NT2/D1 (cell line): ENCODE results near the gene P4HB.

Experiments
- DNase-seq: peaks from one replicate; pipeline ENCODE4 v3.0.0-alpha.2; 2011; ENCODE audit warnings: low read depth, low spot score
- H3K27me3 ChIP-seq: 2 replicates; pipeline ENCODE4 v1.6.0; 2011; ENCODE audit warnings: mild to moderate bottlenecking; ENCODE audit not compliant: insufficient read length, insufficient read depth
- H3K36me3 ChIP-seq: 2 replicates; pipeline ENCODE4 v1.6.1; 2011; ENCODE audit warnings: mild to moderate bottlenecking, low read length, mixed read lengths; ENCODE audit not compliant: insufficient read depth, insufficient read length
- H3K4me1 ChIP-seq: 2 replicates; pipeline ENCODE4 v1.5.1; 2011; ENCODE audit not compliant: insufficient read depth, insufficient read length
- H3K4me3 ChIP-seq: 2 replicates; pipeline ENCODE4 v1.5.1; 2011; ENCODE audit warnings: low read depth; ENCODE audit not compliant: insufficient read length
- H3K9ac ChIP-seq: 2 replicates; pipeline ENCODE4 v1.6.0; 2011; ENCODE audit warnings: low read depth; ENCODE audit not compliant: insufficient read length
- H3K9me3 ChIP-seq: 2 replicates; pipeline ENCODE4 v1.5.1; 2011; ENCODE audit warnings: mild to moderate bottlenecking, low read length; ENCODE audit not compliant: insufficient read depth
- SUZ12 ChIP-seq: IDR thresholded peaks from 2 replicates; pipeline ENCODE4 v1.6.1; 2011; ENCODE audit not compliant: insufficient read length, insufficient read depth; ENCODE audit errors: extremely low read depth
- YY1 ChIP-seq: IDR thresholded peaks from 2 replicates; pipeline ENCODE4 v1.6.1; 2011; ENCODE audit not compliant: insufficient read length, insufficient read depth
- ZNF274 ChIP-seq: IDR thresholded peaks from 2 replicates; pipeline ENCODE4 v1.6.1; 2011; ENCODE audit warnings: mild to moderate bottlenecking, low read depth, low read length

Gene P4HB

DNA sequence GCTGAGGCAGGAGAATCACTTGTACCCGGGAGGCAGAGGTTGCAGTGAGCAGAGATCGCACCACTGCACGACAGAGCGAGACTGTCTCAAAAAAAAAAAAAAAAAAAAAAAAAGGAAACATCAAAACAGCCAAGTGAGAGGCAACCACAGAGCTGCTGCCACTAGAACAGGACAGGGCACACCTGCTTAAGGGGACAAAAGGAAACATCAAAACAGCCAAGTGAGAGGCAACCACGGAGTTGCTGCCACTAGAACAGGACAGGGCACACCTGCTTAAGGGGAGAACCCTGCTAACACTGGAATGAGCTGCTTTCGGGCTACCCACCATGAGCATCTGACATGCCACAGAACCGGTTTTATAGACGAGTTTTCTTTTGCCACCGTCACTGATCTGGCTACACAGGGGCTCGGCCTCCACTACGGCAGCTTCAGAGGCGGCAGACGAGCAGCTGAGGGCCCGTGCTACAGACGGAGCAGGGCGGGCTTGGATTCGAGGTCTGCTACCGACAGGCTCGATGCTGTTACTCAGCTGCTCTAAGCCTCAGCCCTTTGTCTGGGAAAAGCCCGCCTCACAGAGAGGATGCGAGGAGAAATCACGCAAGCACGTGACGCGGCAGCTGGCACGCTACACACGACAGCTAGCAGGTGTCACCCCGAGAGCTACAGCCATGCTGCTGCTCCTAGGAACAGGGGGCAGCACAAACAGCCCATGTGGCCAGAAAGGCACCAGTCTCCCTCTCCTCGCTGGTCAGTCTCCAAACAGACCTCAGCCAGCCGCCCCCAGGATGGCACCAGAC, 2.0 kb downstream of the P4HB start:
- TF ChIP-seq YY1, result no peak
- TF ChIP-seq SUZ12, result no peak
- no peak for TF ChIP-seq ZNF274
- Histone ChIP-seq H3K4me3 (peak overlapping the region; percentile 79), H3K36me3 (peaks cover 74% of the 10 kb centered on the region), H3K9me3 (no peaks in the 10 kb centered on the region), H3K9ac (peak overlapping the region; percentile 82), H3K4me1 (peaks cover 15% of the 10 kb centered on the region), H3K27me3 (no peaks in the 10 kb centered on the region)
- DNase-seq, result no peak

DNA sequence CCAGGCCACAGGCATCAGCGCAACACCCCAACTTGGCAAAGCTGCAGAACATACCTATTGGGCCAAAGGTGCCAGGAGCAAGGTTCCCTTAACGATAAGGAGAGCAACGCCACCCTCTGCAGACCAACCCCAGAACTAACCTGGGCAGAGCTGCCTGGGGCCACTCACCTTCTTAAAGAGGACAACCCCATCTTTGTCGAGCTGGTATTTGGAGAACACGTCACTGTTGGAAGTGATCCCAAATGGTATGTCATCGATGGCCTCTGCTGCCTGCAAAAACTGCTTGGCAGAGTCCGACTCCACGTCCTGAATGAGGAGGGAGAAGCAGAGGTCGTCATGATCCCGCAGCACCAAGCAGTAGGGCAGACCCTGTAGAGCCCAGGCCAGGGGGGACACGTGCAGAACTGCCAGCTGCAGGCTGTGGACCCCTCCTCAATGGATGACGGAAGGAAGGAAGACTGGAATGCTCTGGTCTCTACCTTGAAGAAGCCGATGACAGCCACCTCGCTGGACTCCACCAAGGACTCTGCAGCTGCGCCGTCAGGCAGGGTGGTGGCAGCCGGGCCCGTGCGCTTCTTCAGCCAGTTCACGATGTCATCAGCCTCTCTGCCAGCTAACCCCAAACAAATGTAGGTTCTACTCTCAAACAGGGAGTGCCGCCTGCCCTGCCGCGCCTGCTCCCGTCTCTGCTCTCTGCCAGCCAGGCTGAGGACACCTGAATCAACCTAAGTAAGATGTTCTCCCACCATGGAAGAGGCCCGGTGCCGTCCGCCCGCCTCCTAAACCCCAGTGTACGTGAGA, 5.2 kb downstream of the P4HB start:
- no peak overlapping the region for H3K9ac ChIP-seq
- H3K4me3 ChIP-seq, result no peak overlapping the region
- no peaks in the 10 kb centered on the region for H3K9me3 ChIP-seq
- no peak for TF ChIP-seq SUZ12
- TF ChIP-seq ZNF274, result no peak
- no peak for TF ChIP-seq YY1
- H3K4me1 ChIP-seq, result peaks cover 17% of the 10 kb centered on the region
- no peaks in the 10 kb centered on the region for H3K27me3 ChIP-seq
- DNase-seq, result no peak
- peaks cover 91% of the 10 kb centered on the region for H3K36me3 ChIP-seq

DNA sequence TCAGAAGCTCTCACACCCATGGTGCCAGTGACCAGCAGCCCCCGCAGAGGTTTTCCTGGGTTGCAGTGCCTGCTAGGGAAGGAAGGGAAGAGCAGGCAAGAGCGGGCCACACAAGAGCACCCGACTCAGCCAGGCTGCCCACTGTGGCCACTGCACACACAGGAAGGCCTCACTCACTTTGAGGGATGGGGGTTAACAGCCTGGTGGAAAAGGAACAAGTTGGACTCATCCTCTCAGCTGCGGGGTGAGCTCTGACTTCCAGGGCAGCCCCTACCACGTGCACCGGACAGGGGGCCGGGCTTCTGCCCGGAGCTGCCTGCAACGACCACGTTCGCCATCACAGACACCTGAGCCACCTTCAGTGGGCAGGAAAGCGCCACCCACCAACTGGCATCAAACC, 8.1 kb downstream of the P4HB start:
- no peak overlapping the region for H3K9ac ChIP-seq

DNA sequence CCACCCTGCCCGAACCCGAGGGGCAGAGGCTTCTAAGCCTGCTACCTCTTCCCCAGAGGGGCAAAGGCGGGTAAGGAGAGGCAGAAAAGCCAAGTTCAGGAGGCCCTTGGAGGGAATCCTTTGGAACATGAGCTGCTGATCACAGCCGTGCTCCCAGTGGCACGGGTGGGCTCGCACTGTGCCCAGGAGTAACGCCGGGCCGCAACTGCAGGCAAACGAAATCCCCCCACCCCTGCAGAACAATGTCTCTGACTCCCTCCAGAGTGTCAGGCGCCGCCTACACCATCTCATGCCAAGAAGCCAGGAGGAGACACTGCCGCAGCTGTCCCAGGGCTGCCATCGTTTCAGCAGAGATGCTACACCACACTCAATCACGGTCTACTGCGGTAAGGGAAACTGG, 8.9 kb downstream of the P4HB start:
- H3K4me1 ChIP-seq, result peaks cover 4% of the 10 kb centered on the region
- H3K36me3 ChIP-seq, result peaks cover 81% of the 10 kb centered on the region
- H3K9ac ChIP-seq, result no peak overlapping the region
- no peaks in the 10 kb centered on the region for H3K9me3 ChIP-seq
- H3K4me3 ChIP-seq, result no peak overlapping the region
- H3K27me3 ChIP-seq, result no peaks in the 10 kb centered on the region
- TF ChIP-seq ZNF274 (no peak), SUZ12 (no peak), YY1 (no peak)
- no peak for DNase-seq

More for the DNA sequence above, 8.1 kb downstream of the P4HB start:
- H3K4me3 ChIP-seq, result no peak overlapping the region
- H3K9me3 ChIP-seq, result no peaks in the 10 kb centered on the region
- no peaks in the 10 kb centered on the region for H3K27me3 ChIP-seq
- H3K36me3 ChIP-seq, result peaks cover 80% of the 10 kb centered on the region
- TF ChIP-seq ZNF274 (no peak), YY1 (no peak), SUZ12 (no peak)
- no peak for DNase-seq
- H3K4me1 ChIP-seq, result peaks cover 4% of the 10 kb centered on the region

DNA sequence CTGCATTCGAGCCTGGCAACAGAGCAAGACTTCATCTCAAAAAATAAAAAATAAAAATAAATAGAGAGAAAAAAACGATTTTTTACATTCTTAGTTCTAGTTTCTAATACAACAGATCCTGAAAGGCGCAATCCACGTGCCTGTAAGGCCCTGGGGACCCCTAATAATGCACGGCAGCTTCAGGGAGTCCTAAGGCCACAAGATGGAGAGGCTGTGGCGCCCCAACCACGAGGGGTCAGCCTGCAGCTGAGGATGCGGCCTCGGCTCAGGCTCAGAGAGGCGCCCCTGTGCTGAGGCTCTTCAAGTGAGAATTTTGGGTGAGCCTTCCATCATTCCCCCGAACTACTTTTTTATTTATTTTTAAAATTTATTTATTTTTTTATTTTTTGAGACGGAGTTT, 10.9 kb downstream of the P4HB start:
- Histone ChIP-seq H3K27me3 (no peaks in the 10 kb centered on the region), H3K4me1 (peaks cover 5% of the 10 kb centered on the region), H3K9me3 (no peaks in the 10 kb centered on the region), H3K9ac (no peak overlapping the region), H3K4me3 (no peak overlapping the region), H3K36me3 (peaks cover 82% of the 10 kb centered on the region)
- TF ChIP-seq YY1 (no peak), ZNF274 (no peak), SUZ12 (no peak)
- no peak for DNase-seq

DNA sequence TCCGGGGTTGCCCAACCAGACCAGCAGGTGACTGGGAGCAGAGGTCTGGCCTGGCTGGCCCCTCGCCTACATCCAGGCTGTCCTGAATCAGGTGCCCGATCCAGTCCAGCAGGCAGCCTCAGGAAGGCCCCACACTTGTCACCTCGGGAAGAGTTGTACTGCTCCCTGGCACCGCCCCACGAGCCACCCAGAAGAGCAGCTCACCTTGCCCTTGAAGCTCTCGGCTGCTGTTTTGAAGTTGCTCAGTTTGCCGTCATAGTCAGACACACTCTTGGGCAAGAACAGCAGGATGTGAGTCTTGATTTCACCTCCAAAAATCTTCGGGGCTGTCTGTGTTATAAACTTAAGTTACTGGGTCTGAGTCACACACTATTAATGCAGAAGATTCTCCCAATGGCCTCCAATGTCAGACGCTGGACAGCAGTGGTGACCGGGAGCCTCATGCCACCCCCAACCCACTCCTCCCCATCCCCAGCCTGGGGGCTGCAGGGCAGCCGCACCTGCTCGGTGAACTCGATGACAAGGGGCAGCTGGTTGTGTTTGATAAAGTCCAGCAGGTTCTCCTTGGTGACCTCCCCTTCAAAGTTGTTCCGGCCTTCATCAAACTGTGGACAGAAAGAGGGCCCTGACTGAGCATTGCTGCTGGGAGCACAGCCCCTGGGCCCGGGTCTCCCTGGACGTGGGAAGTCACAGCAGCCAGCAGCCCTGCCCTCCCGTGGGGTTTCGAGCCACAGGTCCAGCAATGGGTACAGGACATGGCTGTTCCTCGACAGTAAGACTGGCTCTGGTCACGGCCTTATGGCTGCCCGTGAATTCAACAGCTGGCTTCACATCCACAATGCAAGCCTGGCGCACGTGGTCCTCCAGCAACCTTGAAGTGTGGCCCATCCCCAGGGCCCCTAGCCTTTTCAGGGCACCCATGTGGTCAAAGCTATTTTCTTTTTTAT, 13.3 kb downstream of the P4HB start:
- TF ChIP-seq YY1, result no peak
- TF ChIP-seq ZNF274, result no peak
- TF ChIP-seq SUZ12, result no peak
- DNase-seq, result no peak
- Histone ChIP-seq H3K9ac (no peak overlapping the region), H3K9me3 (no peaks in the 10 kb centered on the region), H3K27me3 (no peaks in the 10 kb centered on the region), H3K4me3 (no peak overlapping the region), H3K4me1 (peaks cover 7% of the 10 kb centered on the region), H3K36me3 (peaks cover 80% of the 10 kb centered on the region)
